ENCODE data around the gene SLC4A9. TPM values are rescaled to one million over a fixed set of nuclear protein-coding genes. Genes with fewer than 3 reads are reported as not detected.
A peak's percentile ranks its signal among the peaks of the same experiment; 100 is the strongest.

SLC4A9 gene
- total and polyA plus RNA-seq, 2 donors (not counting 1 experiment from before 2014, with no cell fraction given) = 0.10 TPM; not detected in 1

DNA sequence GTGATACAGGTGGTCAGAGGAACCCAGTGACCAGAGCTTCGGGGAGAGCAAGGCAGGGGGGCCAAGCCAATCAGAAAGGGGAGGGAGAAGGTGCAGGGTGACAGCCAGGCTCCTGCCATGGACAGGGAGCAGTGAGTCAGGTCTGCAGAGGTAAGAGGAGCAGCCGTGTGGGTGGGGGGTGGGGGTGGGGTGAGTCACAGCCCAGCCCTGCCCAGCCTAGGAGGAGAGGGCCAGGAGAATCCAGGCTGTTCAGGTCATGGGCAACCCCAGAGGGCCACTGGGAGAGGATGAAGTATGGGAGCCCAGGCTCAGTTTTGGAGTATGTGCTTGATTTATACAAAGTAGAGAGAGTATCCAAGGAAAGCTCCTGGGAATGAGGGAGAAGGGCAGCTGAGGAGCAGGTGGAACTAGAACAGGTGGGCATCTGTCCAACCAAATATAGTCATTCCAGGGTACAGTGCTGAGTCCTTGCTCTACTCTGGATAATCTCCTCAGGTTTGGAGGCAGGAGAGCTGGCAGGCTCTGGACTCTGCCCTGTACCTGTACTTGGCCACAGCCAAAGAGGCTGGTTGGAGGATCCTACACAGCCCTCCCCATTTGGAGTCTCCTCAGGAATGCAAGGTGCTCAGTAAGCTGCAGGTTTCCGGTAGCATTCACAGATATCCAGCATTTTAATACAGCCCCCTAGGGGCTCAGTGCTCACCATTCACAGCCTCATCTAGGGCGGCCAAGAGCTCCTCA, 15.1 kb upstream of the SLC4A9 start:
- CTCF ChIA-PET = interaction anchor here (0.7 to 18.0 kb wide), 7 partner anchors 11 to 466 kb away, joined by 3 to 594 read pairs (median 3); partner anchors contain the start of gene PFDN1
- Mint-ChIP-seq H3K4me3 (peak overlapping the region; percentile 10), H3K9me3 (ENCODE audit: insufficient read depth) (no peaks in the 10 kb centered on the region), H3K4me1 (peaks cover 57% of the 10 kb centered on the region), H3K27me3 (peaks cover 4% of the 10 kb centered on the region), H3K27ac (no peak overlapping the region)
- Histone ChIP-seq H4K20me1 (ENCODE audit: control insufficient read depth, insufficient read depth, low read length, poor library complexity, severe bottlenecking) (no peaks in the 10 kb centered on the region), H3K36me3 (replicated peaks in 1 of 2; ENCODE audit: control extremely low read depth in 1 of 2, control insufficient read depth in 1 of 2, extremely low read depth in 1 of 2, insufficient read depth in 2 of 2, low read length in 1 of 2) (no peaks in the 10 kb centered on the region), H3K4me1 (ENCODE audit: control insufficient read depth in 2 of 2, insufficient read depth in 2 of 2, low read length in 2 of 2) (peaks cover 52 to 68% of the 10 kb centered on the region in 2 donors), H2AFZ (ENCODE audit: insufficient read depth, low read depth, low read length, poor library complexity, severe bottlenecking) (no peak overlapping the region), H3K27me3 (replicated peaks in 1 of 4; ENCODE audit: control extremely low read depth in 1 of 4, control insufficient read depth in 3 of 4, insufficient read depth in 4 of 4, low read length in 3 of 4) (peaks cover 0 to 16% (median 0%) of the 10 kb centered on the region in 4 experiments), H3K4me3 (ENCODE audit: control extremely low read depth in 1 of 5, extremely low read depth in 1 of 5, insufficient read depth in 1 of 5, low read depth in 2 of 5, low read length in 4 of 5) (no peak overlapping the region), H3K9ac (ENCODE audit: low read length) (no peak overlapping the region), H3K27ac (ENCODE audit: low read length in 2 of 2) (no peak overlapping the region), H3K4me2 (replicated peaks; ENCODE audit: low read depth, low read length, poor library complexity, severe bottlenecking) (no peak overlapping the region), H3K9me3 (ENCODE audit: control extremely low read depth in 1 of 3, control insufficient read depth in 2 of 3, insufficient read depth in 1 of 3, low read length in 2 of 3) (peaks cover 0 to 3% (median 0%) of the 10 kb centered on the region in 3 donors), H3K79me2 (ENCODE audit: control insufficient read depth, insufficient read depth, low read length) (no peaks in the 10 kb centered on the region)
- WGBS (ENCODE audit: insufficient coverage) = 75% methylated on average over 4 of the region's 4 CpGs
- POLR2A ChIA-PET = no interaction called here
- TF ChIP-seq, protein P1, sequence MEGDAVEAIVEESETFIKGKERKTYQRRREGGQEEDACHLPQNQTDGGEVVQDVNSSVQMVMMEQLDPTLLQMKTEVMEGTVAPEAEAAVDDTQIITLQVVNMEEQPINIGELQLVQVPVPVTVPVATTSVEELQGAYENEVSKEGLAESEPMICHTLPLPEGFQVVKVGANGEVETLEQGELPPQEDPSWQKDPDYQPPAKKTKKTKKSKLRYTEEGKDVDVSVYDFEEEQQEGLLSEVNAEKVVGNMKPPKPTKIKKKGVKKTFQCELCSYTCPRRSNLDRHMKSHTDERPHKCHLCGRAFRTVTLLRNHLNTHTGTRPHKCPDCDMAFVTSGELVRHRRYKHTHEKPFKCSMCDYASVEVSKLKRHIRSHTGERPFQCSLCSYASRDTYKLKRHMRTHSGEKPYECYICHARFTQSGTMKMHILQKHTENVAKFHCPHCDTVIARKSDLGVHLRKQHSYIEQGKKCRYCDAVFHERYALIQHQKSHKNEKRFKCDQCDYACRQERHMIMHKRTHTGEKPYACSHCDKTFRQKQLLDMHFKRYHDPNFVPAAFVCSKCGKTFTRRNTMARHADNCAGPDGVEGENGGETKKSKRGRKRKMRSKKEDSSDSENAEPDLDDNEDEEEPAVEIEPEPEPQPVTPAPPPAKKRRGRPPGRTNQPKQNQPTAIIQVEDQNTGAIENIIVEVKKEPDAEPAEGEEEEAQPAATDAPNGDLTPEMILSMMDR (IDR thresholded peaks at IDR 0.05) = no peak
- intact Hi-C loops (cut with micrococcal nuclease) = loop anchor here (5.0 kb wide), 1 partner anchor 43 kb away; the partner anchor contains the start of gene PFDN1
- DNase-seq (no peak), ATAC-seq (ENCODE audit: low read depth) (no peak)

DNA sequence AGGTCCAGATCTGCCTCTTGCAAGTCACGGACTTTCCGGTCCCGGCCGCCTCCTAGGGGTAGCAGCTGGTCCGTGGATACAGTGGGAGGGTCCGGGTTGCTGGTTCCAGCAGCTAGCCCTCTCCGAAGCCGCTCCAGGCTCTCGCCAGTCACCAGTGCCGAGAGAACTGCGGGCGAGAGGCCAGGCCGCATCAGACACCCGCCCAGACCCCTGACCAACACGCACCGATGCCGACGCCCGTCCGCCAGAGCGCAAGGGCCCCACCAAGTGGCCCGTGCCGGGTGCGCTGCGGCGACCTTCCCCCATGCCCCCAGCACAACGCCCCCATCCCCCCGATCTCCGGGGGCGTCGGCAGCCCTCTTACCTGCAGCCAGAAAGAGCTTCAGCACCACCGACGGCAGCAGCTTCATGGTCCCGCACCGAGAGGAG, 14.1 kb upstream of the SLC4A9 start:
- no peak for TF ChIP-seq EZH2 (IDR thresholded peaks at IDR 0.05; ENCODE audit: borderline replicate concordance, insufficient read depth, low read depth, low read length, poor library complexity, severe bottlenecking)
- TF ChIP-seq, protein P1 (IDR thresholded peaks at IDR 0.05) = no peak
- Histone ChIP-seq H3K4me1 (ENCODE audit: control insufficient read depth in 2 of 2, insufficient read depth in 2 of 2, low read length in 2 of 2) (peaks cover 48 to 63% of the 10 kb centered on the region in 2 donors), H4K20me1 (ENCODE audit: control insufficient read depth, insufficient read depth, low read length, poor library complexity, severe bottlenecking) (no peaks in the 10 kb centered on the region), H2AFZ (ENCODE audit: insufficient read depth, low read depth, low read length, poor library complexity, severe bottlenecking) (peak overlapping the region; percentile 83), H3K9me3 (ENCODE audit: control extremely low read depth in 1 of 3, control insufficient read depth in 2 of 3, insufficient read depth in 1 of 3, low read length in 2 of 3) (peaks cover 0 to 3% (median 0%) of the 10 kb centered on the region in 3 donors), H3K4me2 (replicated peaks; ENCODE audit: low read depth, low read length, poor library complexity, severe bottlenecking) (peak overlapping the region; percentile 91), H3K4me3 (ENCODE audit: control extremely low read depth in 1 of 5, extremely low read depth in 1 of 5, insufficient read depth in 1 of 5, low read depth in 2 of 5, low read length in 4 of 5) (peak overlapping the region in 4 of 5 experiments; percentile 40 to 67 (median 62)), H3K79me2 (ENCODE audit: control insufficient read depth, insufficient read depth, low read length) (no peaks in the 10 kb centered on the region), H3K36me3 (replicated peaks in 1 of 2; ENCODE audit: control extremely low read depth in 1 of 2, control insufficient read depth in 1 of 2, extremely low read depth in 1 of 2, insufficient read depth in 2 of 2, low read length in 1 of 2) (no peaks in the 10 kb centered on the region), H3K27ac (ENCODE audit: low read length in 2 of 2) (no peak overlapping the region), H3K9ac (ENCODE audit: low read length) (peak overlapping the region; percentile 63), H3K27me3 (replicated peaks in 1 of 4; ENCODE audit: control extremely low read depth in 1 of 4, control insufficient read depth in 3 of 4, insufficient read depth in 4 of 4, low read length in 3 of 4) (peaks cover 0 to 16% (median 0%) of the 10 kb centered on the region in 4 experiments)
- peak; percentile 14 for ATAC-seq (ENCODE audit: low read depth)
- WGBS (ENCODE audit: insufficient coverage) = 17% methylated on average over 35 of the region's 35 CpGs
- Mint-ChIP-seq H3K4me1 (peaks cover 52% of the 10 kb centered on the region), H3K4me3 (peak overlapping the region; percentile 82), H3K27ac (no peak overlapping the region), H3K27me3 (peaks cover 4% of the 10 kb centered on the region), H3K9me3 (ENCODE audit: insufficient read depth) (no peaks in the 10 kb centered on the region)
- CTCF ChIA-PET = interaction anchor here (0.6 to 18.0 kb wide), 20 partner anchors 10 to 365 kb away, joined by 3 to 594 read pairs (median 4); partner anchors contain the start of genes CYSTM1, PFDN1 and SLC4A9
- intact Hi-C loops (cut with micrococcal nuclease) = loop anchor here (1.0 to 5.0 kb wide), 2 partner anchors 11 to 44 kb away; partner anchors contain the start of gene PFDN1
- POLR2A ChIA-PET = interaction anchor here (0.6 to 1.4 kb wide), 4 partner anchors 10 to 1603 kb away, joined by 3 to 5 read pairs (median 3); partner anchors contain the start of genes ANKHD1 and PFDN1
- peak; percentile 33 for DNase-seq

Measured in B cell (primary cell).